HG03103 (cell line): ENCODE measurements around the gene SF3B1.
"Not testable (repeated sequence)": the region's sequence is repeated elsewhere in the genome, so short reads cannot be mapped to it uniquely, and the experiment has no call there.

ENCODE experiments used
- ATAC-seq: cut with Tn5 transposase; IDR thresholded peaks from one replicate; pipeline ENCODE4 v1.9.1; 2021; ENCODE audit warnings: low read depth; ENCODE audit not compliant: unreplicated experiment

Gene SF3B1

GRCh38 chr2:197345846-197346370 lies 88.9 kb downstream of the SF3B1 start:
- no peak for ATAC-seq

GRCh38 chr2:197343968-197344367 lies 90.9 kb downstream of the SF3B1 start:
- ATAC-seq = not testable (repeated sequence)

DNA sequence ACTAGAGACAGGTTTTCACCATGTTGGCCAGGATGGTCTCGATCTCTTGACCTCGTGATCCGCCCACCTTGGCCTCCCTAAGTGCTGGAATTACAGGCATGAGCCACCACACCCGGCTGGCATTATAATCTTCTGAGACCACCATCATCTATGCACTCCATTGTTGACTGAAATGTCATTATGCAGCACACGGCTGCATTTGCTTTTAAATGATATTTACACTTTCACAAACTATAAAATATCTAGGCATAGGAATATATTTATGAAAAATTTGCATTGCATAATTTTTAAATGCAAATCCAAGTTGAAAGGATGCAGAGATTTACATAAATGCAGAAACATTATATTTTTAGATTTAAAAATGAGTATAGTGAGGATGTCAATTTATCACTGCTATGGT lies 94.2 kb downstream of the SF3B1 start:
- no peak for ATAC-seq
